GM23338 (cell line): ENCODE data around the gene CHCT1. TPM values are rescaled to one million over a fixed set of nuclear protein-coding genes. Genes with fewer than 3 reads are reported as not detected.

Experiments
- ATAC-seq: fragments of 200-7000 bp; cut with Tn5 transposase; 3 replicates; pipeline ENCODE4 v1.9.1; 2020
- DNase-seq: peaks from one replicate; pipeline ENCODE4 v3.0.0-alpha.2; 2015; ENCODE audit warnings: low spot score
- H2AFZ ChIP-seq: fragments of 200-600 bp; sonication (generic); 2 replicates; pipeline ENCODE4 v1.8.0; 2016; ENCODE audit warnings: antibody characterized with exemption, mild to moderate bottlenecking, moderate library complexity
- H3F3A ChIP-seq: fragments of 200-600 bp; sonication (generic); replicated peaks from 2 replicates; pipeline ENCODE4 v1.8.0; 2017; ENCODE audit warnings: antibody characterized with exemption, mixed run types, low read depth
- H3K27ac ChIP-seq: fragments of 200-600 bp; sonication (generic); 2 replicates; pipeline ENCODE4 v1.6.1; 2016; ENCODE audit warnings: low read depth
- H3K27me3 ChIP-seq: fragments of 200-600 bp; sonication (generic); 2 replicates; pipeline ENCODE4 v1.8.0; 2016; ENCODE audit warnings: mild to moderate bottlenecking, mixed run types, moderate library complexity; ENCODE audit not compliant: insufficient read depth
- H3K36me3 ChIP-seq: fragments of 200-600 bp; sonication (generic); 2 replicates; pipeline ENCODE4 v1.8.0; 2016; ENCODE audit warnings: mild to moderate bottlenecking; ENCODE audit not compliant: insufficient read depth
- H3K4me1 ChIP-seq: fragments of 200-600 bp; sonication (generic); 2 replicates; pipeline ENCODE4 v1.8.0; 2016; ENCODE audit warnings: mild to moderate bottlenecking, moderate library complexity; ENCODE audit not compliant: insufficient read depth
- H3K4me2 ChIP-seq: fragments of 200-600 bp; sonication (generic); 2 replicates; pipeline ENCODE4 v1.7.1; 2017; ENCODE audit warnings: mixed run types
- H3K4me3 ChIP-seq: fragments of 200-600 bp; sonication (generic); 2 replicates; pipeline ENCODE4 v1.6.1; 2016; ENCODE audit warnings: mixed run types
- H3K79me2 ChIP-seq: fragments of 200-600 bp; sonication (generic); replicated peaks from 2 replicates; pipeline ENCODE4 v1.8.0; 2017; ENCODE audit warnings: mild to moderate bottlenecking; ENCODE audit not compliant: insufficient read depth
- H3K9me2 ChIP-seq: fragments of 200-600 bp; sonication (generic); 2 replicates; pipeline ENCODE4 v1.8.0; 2017; ENCODE audit not compliant: insufficient read depth
- H4K20me1 ChIP-seq: fragments of 200-600 bp; sonication (generic); replicated peaks from 2 replicates; pipeline ENCODE4 v1.8.0; 2017; ENCODE audit warnings: mild to moderate bottlenecking; ENCODE audit not compliant: insufficient read depth
- H3K27ac Mint-ChIP-seq: 2 replicates; pipeline ENCODE4 v1.8.0; 2020; ENCODE audit warnings: inconsistent platforms, mild to moderate bottlenecking, moderate library complexity, mixed read lengths
- H3K27me3 Mint-ChIP-seq: 3 replicates; pipeline ENCODE4 v1.8.0; 2022; ENCODE audit warnings: low read depth, mild to moderate bottlenecking, moderate library complexity, mixed read lengths, inconsistent platforms; ENCODE audit not compliant: insufficient read depth, poor library complexity
- H3K36me3 Mint-ChIP-seq: 3 replicates; pipeline ENCODE4 v1.8.0; 2021; ENCODE audit warnings: low read depth, mild to moderate bottlenecking, inconsistent platforms, moderate library complexity, mixed read lengths
- H3K4me1 Mint-ChIP-seq: 3 replicates; pipeline ENCODE4 v1.8.0; 2020; ENCODE audit warnings: mild to moderate bottlenecking, inconsistent platforms, mixed read lengths
- H3K4me3 Mint-ChIP-seq: 3 replicates; pipeline ENCODE4 v1.8.0; 2021; ENCODE audit warnings: moderate library complexity, mild to moderate bottlenecking, inconsistent platforms, mixed read lengths
- H3K9me3 Mint-ChIP-seq: 3 replicates; pipeline ENCODE4 v1.8.0; 2020; ENCODE audit warnings: moderate library complexity, mild to moderate bottlenecking, inconsistent platforms, mixed read lengths
- CREB1 ChIP-seq: fragments of 250-450 bp; sonication (Bioruptor Pico); IDR thresholded peaks from 2 replicates; pipeline ENCODE4 v1.5.0; 2020; ENCODE audit warnings: low read depth, mild to moderate bottlenecking, moderate library complexity
- EZH2 ChIP-seq: fragments of 200-600 bp; sonication (generic); IDR thresholded peaks from one replicate; pipeline ENCODE4 v1.8.0; 2017; ENCODE audit warnings: antibody characterized with exemption, mild to moderate bottlenecking, low read depth; ENCODE audit not compliant: unreplicated experiment
- EZH2phosphoT487 ChIP-seq: fragments of 200-600 bp; sonication (generic); IDR thresholded peaks from one replicate; pipeline ENCODE4 v1.8.1; 2018; ENCODE audit warnings: antibody characterized with exemption; ENCODE audit not compliant: unreplicated experiment
- JUNB ChIP-seq: IDR thresholded peaks from one replicate; pipeline ENCODE4 v1.6.1; 2016; ENCODE audit warnings: antibody characterized with exemption; ENCODE audit not compliant: unreplicated experiment
- ZNF114 ChIP-seq: fragments of 250-450 bp; sonication (Bioruptor Pico); IDR thresholded peaks from 2 replicates; pipeline ENCODE4 v1.5.0; 2020; ENCODE audit warnings: mild to moderate bottlenecking, moderate library complexity
- ZNF331 ChIP-seq: fragments of 250-450 bp; sonication (Bioruptor Pico); IDR thresholded peaks from 2 replicates; pipeline ENCODE4 v1.5.0; 2020; ENCODE audit warnings: low read depth, mild to moderate bottlenecking, moderate library complexity
- polyA plus RNA-seq: library from polyadenylated mRNA; unstranded; fragments of >200 nt; fragmentation: Nextera tagmentation; extraction: Ambion mirVana; gene quantifications from 2 replicates; pipeline ENCODE4 v1.2.1, GENCODE V29; 2016
- total RNA-seq: library from RNA; depleted of rRNA; stranded (reverse); fragments of >200 nt; shearing (Covaris generic); gene quantifications from 2 replicates; pipeline ENCODE4 v1.2.3, GENCODE V29; 2014
- TF ChIP-seq, protein P1 (sequence below): IDR thresholded peaks from 2 replicates; pipeline ENCODE4 v1.6.1; 2016; ENCODE audit warnings: antibody characterized with exemption
- TF ChIP-seq, protein P2 (sequence below), 2 experiments: fragments of 200-600 bp in 1 of 2; sonication (generic) in 1 of 2; conservative IDR thresholded peaks; 2 replicates each; pipeline versions ENCODE4 v1.5.1 to v1.6.1; 2016 to 2017; ENCODE audit warnings: antibody characterized with exemption in 2 of 2, low read depth in 2 of 2, mild to moderate bottlenecking in 2 of 2, moderate library complexity in 1 of 2
- TF ChIP-seq, protein P3 (sequence below): IDR thresholded peaks from one replicate; pipeline ENCODE4 v1.6.1; 2018; ENCODE audit warnings: antibody characterized with exemption; ENCODE audit not compliant: unreplicated experiment

CHCT1 gene
- total and polyA plus RNA-seq, 2 experiments from 2014 or later = 0.61 TPM; not detected in 1

DNA sequence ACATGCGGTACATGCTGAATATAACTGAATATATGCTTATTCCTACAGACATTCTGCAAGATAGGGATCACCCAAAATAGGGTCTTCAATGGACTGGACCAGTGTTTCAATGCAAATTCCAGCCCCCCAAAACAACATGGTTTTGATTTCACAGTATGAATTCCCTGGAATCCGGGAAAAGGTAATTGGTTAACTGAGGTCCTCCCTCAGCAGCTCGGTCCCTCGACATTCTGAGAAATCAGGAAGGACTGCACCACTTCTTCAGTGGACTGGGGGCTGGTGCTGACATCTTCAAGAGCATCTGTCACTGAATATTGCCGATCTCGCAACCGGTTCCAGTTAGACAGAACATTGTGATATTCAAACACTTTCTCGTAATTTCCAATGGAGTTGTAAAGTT lies 25.1 kb downstream of the CHCT1 start:
- Histone ChIP-seq H3K4me3 (no peak overlapping the region), H3K4me2 (no peak overlapping the region), H3F3A (no peaks in the 10 kb centered on the region; the same call in 1 of the 2 replicates), H3K27ac (no peak overlapping the region), H3K36me3 (peaks cover 7% of the 10 kb centered on the region; the same call in 1 of the 2 replicates), H3K4me1 (no peaks in the 10 kb centered on the region), H3K79me2 (no peaks in the 10 kb centered on the region), H3K27me3 (no peaks in the 10 kb centered on the region), H2AFZ (no peak overlapping the region), H3K9me2 (no peaks in the 10 kb centered on the region), H4K20me1 (no peaks in the 10 kb centered on the region)
- no peak for DNase-seq
- Mint-ChIP-seq H3K9me3 (no peaks in the 10 kb centered on the region), H3K4me3 (no peak overlapping the region), H3K27ac (no peak overlapping the region), H3K36me3 (peaks cover 23% of the 10 kb centered on the region; the same call in 2 of the 3 replicates), H3K27me3 (peaks cover 3% of the 10 kb centered on the region), H3K4me1 (no peaks in the 10 kb centered on the region)
- TF ChIP-seq, protein P1, sequence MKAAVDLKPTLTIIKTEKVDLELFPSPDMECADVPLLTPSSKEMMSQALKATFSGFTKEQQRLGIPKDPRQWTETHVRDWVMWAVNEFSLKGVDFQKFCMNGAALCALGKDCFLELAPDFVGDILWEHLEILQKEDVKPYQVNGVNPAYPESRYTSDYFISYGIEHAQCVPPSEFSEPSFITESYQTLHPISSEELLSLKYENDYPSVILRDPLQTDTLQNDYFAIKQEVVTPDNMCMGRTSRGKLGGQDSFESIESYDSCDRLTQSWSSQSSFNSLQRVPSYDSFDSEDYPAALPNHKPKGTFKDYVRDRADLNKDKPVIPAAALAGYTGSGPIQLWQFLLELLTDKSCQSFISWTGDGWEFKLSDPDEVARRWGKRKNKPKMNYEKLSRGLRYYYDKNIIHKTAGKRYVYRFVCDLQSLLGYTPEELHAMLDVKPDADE = no peak
- no peak for ATAC-seq

DNA sequence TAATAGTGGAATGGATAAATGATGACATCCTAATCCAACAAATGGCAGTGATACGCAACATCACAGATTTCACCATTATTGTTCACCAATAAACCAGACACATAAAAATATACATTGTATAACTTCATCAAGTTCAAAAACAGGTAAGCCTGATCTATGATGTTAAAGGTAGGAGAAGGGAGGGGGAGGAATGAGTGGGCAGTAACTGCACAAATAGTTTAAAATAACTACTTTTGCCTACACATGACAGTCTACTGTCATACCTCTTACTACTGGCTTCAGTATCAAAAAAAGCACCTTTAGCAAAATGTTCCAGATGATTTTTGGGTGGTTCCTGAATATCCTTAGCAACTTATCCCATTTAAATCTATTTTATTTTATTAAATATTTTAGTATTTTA lies 28.8 kb downstream of the CHCT1 start:
- Mint-ChIP-seq H3K9me3 (no peaks in the 10 kb centered on the region), H3K4me3 (no peak overlapping the region), H3K27ac (no peak overlapping the region), H3K27me3 (peaks cover 2% of the 10 kb centered on the region), H3K36me3 (peaks cover 26% of the 10 kb centered on the region; the same call in 2 of the 3 replicates), H3K4me1 (no peaks in the 10 kb centered on the region)
- ATAC-seq (no peak), DNase-seq (no peak)
- H3K36me3 ChIP-seq = peaks cover 20% of the 10 kb centered on the region
- no peaks in the 10 kb centered on the region for H3K4me1 ChIP-seq
- no peak overlapping the region for H3K4me3 ChIP-seq
- no peak overlapping the region for H3K27ac ChIP-seq
- no peaks in the 10 kb centered on the region for H3K9me2 ChIP-seq
- TF ChIP-seq JUNB (no peak), ZNF331 (CRISPR knock-in tag) (no peak), EZH2 (no peak), EZH2phosphoT487 (no peak), CREB1 (CRISPR knock-in tag) (no peak), ZNF114 (CRISPR knock-in tag) (no peak)
- TF ChIP-seq, protein P2, sequence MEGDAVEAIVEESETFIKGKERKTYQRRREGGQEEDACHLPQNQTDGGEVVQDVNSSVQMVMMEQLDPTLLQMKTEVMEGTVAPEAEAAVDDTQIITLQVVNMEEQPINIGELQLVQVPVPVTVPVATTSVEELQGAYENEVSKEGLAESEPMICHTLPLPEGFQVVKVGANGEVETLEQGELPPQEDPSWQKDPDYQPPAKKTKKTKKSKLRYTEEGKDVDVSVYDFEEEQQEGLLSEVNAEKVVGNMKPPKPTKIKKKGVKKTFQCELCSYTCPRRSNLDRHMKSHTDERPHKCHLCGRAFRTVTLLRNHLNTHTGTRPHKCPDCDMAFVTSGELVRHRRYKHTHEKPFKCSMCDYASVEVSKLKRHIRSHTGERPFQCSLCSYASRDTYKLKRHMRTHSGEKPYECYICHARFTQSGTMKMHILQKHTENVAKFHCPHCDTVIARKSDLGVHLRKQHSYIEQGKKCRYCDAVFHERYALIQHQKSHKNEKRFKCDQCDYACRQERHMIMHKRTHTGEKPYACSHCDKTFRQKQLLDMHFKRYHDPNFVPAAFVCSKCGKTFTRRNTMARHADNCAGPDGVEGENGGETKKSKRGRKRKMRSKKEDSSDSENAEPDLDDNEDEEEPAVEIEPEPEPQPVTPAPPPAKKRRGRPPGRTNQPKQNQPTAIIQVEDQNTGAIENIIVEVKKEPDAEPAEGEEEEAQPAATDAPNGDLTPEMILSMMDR (conservative IDR thresholded peaks at IDR 0.05; ENCODE audit: low read depth in 2 of 2) = no peak
- TF ChIP-seq, protein P3, sequence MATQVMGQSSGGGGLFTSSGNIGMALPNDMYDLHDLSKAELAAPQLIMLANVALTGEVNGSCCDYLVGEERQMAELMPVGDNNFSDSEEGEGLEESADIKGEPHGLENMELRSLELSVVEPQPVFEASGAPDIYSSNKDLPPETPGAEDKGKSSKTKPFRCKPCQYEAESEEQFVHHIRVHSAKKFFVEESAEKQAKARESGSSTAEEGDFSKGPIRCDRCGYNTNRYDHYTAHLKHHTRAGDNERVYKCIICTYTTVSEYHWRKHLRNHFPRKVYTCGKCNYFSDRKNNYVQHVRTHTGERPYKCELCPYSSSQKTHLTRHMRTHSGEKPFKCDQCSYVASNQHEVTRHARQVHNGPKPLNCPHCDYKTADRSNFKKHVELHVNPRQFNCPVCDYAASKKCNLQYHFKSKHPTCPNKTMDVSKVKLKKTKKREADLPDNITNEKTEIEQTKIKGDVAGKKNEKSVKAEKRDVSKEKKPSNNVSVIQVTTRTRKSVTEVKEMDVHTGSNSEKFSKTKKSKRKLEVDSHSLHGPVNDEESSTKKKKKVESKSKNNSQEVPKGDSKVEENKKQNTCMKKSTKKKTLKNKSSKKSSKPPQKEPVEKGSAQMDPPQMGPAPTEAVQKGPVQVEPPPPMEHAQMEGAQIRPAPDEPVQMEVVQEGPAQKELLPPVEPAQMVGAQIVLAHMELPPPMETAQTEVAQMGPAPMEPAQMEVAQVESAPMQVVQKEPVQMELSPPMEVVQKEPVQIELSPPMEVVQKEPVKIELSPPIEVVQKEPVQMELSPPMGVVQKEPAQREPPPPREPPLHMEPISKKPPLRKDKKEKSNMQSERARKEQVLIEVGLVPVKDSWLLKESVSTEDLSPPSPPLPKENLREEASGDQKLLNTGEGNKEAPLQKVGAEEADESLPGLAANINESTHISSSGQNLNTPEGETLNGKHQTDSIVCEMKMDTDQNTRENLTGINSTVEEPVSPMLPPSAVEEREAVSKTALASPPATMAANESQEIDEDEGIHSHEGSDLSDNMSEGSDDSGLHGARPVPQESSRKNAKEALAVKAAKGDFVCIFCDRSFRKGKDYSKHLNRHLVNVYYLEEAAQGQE = no peak
- TF ChIP-seq, protein P1 = no peak
- H4K20me1 ChIP-seq = no peaks in the 10 kb centered on the region
- H3K27me3 ChIP-seq = no peaks in the 10 kb centered on the region
- H3K79me2 ChIP-seq = no peaks in the 10 kb centered on the region
- no peaks in the 10 kb centered on the region; the same call in 1 of the 2 replicates for H3F3A ChIP-seq
- H2AFZ ChIP-seq = no peak overlapping the region
- no peak overlapping the region for H3K4me2 ChIP-seq
